PC-9 (cell line): ENCODE results near the gene CPTP.

ENCODE experiments used
- EZH2 ChIP-seq: fragments of 200-600 bp; sonication (generic); IDR thresholded peaks from 2 replicates; pipeline ENCODE4 v1.8.0; 2017; ENCODE audit warnings: antibody characterized with exemption, low read depth
- TF ChIP-seq, protein P1 (sequence below): fragments of 200-600 bp; sonication (generic); conservative IDR thresholded peaks from 2 replicates; pipeline ENCODE4 v1.6.1; 2017; ENCODE audit warnings: mixed run types, antibody characterized with exemption, mild to moderate bottlenecking, moderate library complexity

DNA sequence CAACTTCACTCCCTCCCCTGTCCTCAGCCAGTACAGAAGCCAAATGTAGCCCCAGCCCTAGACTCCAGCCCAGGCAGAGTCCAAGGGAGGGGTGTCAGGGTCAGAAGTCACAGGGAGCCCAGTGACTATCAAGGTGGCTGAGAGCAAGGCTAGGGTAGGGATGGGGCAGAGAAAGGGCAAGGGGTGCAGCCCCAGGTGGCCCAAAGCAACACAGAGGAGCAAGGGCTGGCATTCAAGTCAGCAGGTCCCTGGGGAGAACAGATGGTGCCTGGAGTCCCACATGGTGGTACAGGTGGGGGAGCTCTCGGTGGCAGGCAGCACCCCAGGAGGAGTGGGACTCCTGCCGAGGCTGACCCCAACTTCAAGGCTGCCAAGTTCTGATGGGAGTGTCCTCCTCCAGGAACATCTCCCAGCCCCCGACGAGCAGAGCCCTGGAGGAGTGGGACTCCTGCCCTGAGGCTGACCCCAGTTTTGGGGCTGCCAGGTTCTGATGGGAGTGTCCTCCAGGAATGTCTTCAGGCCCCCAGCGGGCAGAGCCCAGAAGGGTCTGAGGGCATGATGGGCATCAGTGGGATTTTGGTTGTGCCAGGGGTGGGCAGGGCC lies 28.3 kb downstream of the CPTP start:
- TF ChIP-seq, protein P1, sequence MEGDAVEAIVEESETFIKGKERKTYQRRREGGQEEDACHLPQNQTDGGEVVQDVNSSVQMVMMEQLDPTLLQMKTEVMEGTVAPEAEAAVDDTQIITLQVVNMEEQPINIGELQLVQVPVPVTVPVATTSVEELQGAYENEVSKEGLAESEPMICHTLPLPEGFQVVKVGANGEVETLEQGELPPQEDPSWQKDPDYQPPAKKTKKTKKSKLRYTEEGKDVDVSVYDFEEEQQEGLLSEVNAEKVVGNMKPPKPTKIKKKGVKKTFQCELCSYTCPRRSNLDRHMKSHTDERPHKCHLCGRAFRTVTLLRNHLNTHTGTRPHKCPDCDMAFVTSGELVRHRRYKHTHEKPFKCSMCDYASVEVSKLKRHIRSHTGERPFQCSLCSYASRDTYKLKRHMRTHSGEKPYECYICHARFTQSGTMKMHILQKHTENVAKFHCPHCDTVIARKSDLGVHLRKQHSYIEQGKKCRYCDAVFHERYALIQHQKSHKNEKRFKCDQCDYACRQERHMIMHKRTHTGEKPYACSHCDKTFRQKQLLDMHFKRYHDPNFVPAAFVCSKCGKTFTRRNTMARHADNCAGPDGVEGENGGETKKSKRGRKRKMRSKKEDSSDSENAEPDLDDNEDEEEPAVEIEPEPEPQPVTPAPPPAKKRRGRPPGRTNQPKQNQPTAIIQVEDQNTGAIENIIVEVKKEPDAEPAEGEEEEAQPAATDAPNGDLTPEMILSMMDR, result no peak
- TF ChIP-seq EZH2, result no peak
